HepG2 (cell line): ENCODE data around the gene NUAK1. TPM values are rescaled to one million over a fixed set of nuclear protein-coding genes. Genes with fewer than 3 reads are reported as not detected.
A peak's percentile ranks its signal among the peaks of the same experiment; 100 is the strongest.

ENCODE experiments used
- ATF1 ChIP-seq: IDR thresholded peaks from 2 replicates; pipeline ENCODE4 v1.6.1; 2016; ENCODE audit warnings: mild to moderate bottlenecking, control low read depth
- DNMT1 ChIP-seq: sonication (generic); formaldehyde crosslinking; IDR thresholded peaks from 2 replicates; pipeline ENCODE4 v1.5.1; 2020; ENCODE audit warnings: mild to moderate bottlenecking, missing genetic modification reagents
- EP300 ChIP-seq, 3 experiments: sonication (generic) in 1 of 3; formaldehyde crosslinking in 1 of 3; IDR thresholded peaks; 2 replicates each; pipeline versions ENCODE4 v1.5.1 to v1.6.1; 2011 to 2020; ENCODE audit warnings: low read depth in 2 of 3, low read length in 2 of 3, borderline replicate concordance in 1 of 3, improper control_type of control experiment in 1 of 3, mild to moderate bottlenecking in 1 of 3, missing genetic modification reagents in 1 of 3, moderate library complexity in 1 of 3
- FOXP4 ChIP-seq: sonication (generic); formaldehyde crosslinking; IDR thresholded peaks from 2 replicates; pipeline ENCODE4 v1.4.0; 2020; ENCODE audit warnings: missing genetic modification reagents
- GFI1 ChIP-seq: sonication (generic); formaldehyde crosslinking; IDR thresholded peaks from 2 replicates; pipeline ENCODE4 v1.5.0; 2020; ENCODE audit warnings: missing genetic modification reagents, mild to moderate bottlenecking, borderline replicate concordance
- GRHL1 ChIP-seq: sonication (generic); formaldehyde crosslinking; conservative IDR thresholded peaks from 2 replicates; pipeline ENCODE4 v1.8.0; 2022; ENCODE audit warnings: missing genetic modification reagents
- HNRNPLL ChIP-seq: fragments of 200-400 bp; formaldehyde crosslinking; IDR thresholded peaks from 2 replicates; pipeline ENCODE4 v1.6.1; 2017; ENCODE audit warnings: mild to moderate bottlenecking, low read depth, low read length; ENCODE audit not compliant: poor library complexity, severe bottlenecking
- KAT7 ChIP-seq: IDR thresholded peaks from 2 replicates; pipeline ENCODE4 v1.6.1; 2018; ENCODE audit warnings: borderline replicate concordance, missing compliant biosample characterization
- MAFG ChIP-seq: sonication (generic); formaldehyde crosslinking; IDR thresholded peaks from 2 replicates; pipeline ENCODE4 v1.5.1; 2020; ENCODE audit warnings: mild to moderate bottlenecking, missing genetic modification reagents
- MLX ChIP-seq: IDR thresholded peaks from 2 replicates; pipeline ENCODE4 v1.6.1; 2016
- NFIC ChIP-seq: IDR thresholded peaks from 2 replicates; pipeline ENCODE4 v1.6.1; 2012; ENCODE audit warnings: mild to moderate bottlenecking, low read length, inconsistent platforms
- RARA ChIP-seq: IDR thresholded peaks from 2 replicates; pipeline ENCODE4 v1.6.1; 2016; ENCODE audit warnings: missing genetic modification reagents, missing compliant biosample characterization
- SALL1 ChIP-seq: sonication (generic); formaldehyde crosslinking; IDR thresholded peaks from 2 replicates; pipeline ENCODE4 v1.8.0; 2022; ENCODE audit warnings: mild to moderate bottlenecking, missing genetic modification reagents
- ZBTB2 ChIP-seq: sonication (generic); formaldehyde crosslinking; IDR thresholded peaks from 2 replicates; pipeline ENCODE4 v1.8.0; 2022; ENCODE audit warnings: low read depth, missing genetic modification reagents
- ZBTB21 ChIP-seq: sonication (generic); formaldehyde crosslinking; IDR thresholded peaks from 2 replicates; pipeline ENCODE4 v1.4.0; 2020; ENCODE audit warnings: missing genetic modification reagents
- ZIK1 ChIP-seq: sonication (generic); formaldehyde crosslinking; IDR thresholded peaks from 2 replicates; pipeline ENCODE4 v1.5.0; 2020; ENCODE audit warnings: mild to moderate bottlenecking, low read depth, missing genetic modification reagents, borderline replicate concordance
- ZKSCAN1 ChIP-seq: fragments of 150-350 bp; IDR thresholded peaks from 2 replicates; pipeline ENCODE4 v1.6.1; 2014; ENCODE audit warnings: low read length
- ZNF20 ChIP-seq: sonication (generic); formaldehyde crosslinking; IDR thresholded peaks from 2 replicates; pipeline ENCODE4 v1.4.0; 2020; ENCODE audit warnings: mild to moderate bottlenecking, moderate library complexity, missing genetic modification reagents
- ZNF713 ChIP-seq: sonication (generic); formaldehyde crosslinking; IDR thresholded peaks from 2 replicates; pipeline ENCODE4 v1.4.0; 2020; ENCODE audit warnings: mild to moderate bottlenecking, missing genetic modification reagents
- ZNF883 ChIP-seq: sonication (generic); formaldehyde crosslinking; IDR thresholded peaks from 2 replicates; pipeline ENCODE4 v1.5.1; 2020; ENCODE audit warnings: mild to moderate bottlenecking, missing genetic modification reagents; ENCODE audit errors: not compliant biosample characterization
- polyA plus RNA-seq, 8 experiments: library from polyadenylated mRNA; depleted of rRNA in 3 of 8; stranded (reverse) in 7 of 8; unstranded in 1 of 8; fragments of >200 nt; fragmentation: Illumina TruSeq in 4 of 8; extraction: Trizol in 4 of 8; gene quantifications; 2 replicates each; pipeline versions ENCODE4 v1.2.1 to v1.2.3, GENCODE V29; 2011 to 2016; ENCODE audit warnings: low read depth in 4 of 8, missing spikeins in 1 of 8, mixed read lengths in 1 of 8; ENCODE audit not compliant: insufficient read depth in 1 of 8
- total RNA-seq, 5 experiments: library from RNA; depleted of rRNA; stranded (reverse); fragments of >200 nt; fragmentation: Illumina TruSeq; extraction: Trizol; gene quantifications; 2 replicates each; pipeline ENCODE4 v1.2.3, GENCODE V29; 2016; ENCODE audit warnings: low read depth in 1 of 5
- TF ChIP-seq, protein P1 (sequence below): sonication (generic); formaldehyde crosslinking; IDR thresholded peaks from 2 replicates; pipeline ENCODE4 v1.5.0; 2020; ENCODE audit warnings: missing genetic modification reagents

Gene NUAK1
- total and polyA plus RNA-seq, 2 of the 13 experiments (the other 11 are each of a cell fraction or from before 2014, with no cell fraction given): 1.7 to 1.9 TPM

DNA sequence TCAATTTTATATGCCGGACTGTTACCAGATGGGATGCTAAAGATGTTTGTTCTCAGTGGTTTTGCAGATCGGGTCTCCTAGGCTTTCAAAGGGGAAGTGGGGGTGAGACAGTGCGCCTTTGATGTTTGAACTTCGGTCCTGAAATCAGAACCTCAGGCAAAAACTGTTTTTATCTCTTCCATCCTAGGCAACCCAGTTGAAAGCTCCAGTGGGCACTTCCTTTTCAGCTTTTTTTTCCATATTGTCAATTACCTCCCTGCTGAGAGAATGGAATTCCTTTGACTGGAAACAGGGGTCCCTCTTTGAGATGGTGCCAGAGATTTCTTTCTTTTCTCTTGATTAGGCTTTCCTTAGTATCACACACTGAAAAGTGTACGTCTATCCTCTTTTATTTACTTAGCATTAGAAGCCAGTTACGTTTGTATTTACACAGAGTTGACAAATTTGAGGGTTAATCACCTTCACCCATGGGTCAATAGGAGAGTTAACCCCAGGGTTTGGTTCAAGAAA, 40.0 kb downstream of the NUAK1 start (continued):
- TF ChIP-seq FOXP4 (peak; percentile 69), ZNF713 (CRISPR knock-in tag) (no peak), ZIK1 (no peak), ATF1 (CRISPR knock-in tag) (peak; percentile 58; the same call in 1 of the 2 replicates), ZNF20 (CRISPR knock-in tag) (no peak), DNMT1 (CRISPR knock-in tag) (no peak), RARA (CRISPR knock-in tag) (peak; percentile 77), MAFG (CRISPR knock-in tag) (no peak), MLX (CRISPR knock-in tag) (no peak), HNRNPLL (no peak), GRHL1 (no peak), KAT7 (no peak), GFI1 (CRISPR knock-in tag) (peak; percentile 98), ZBTB2 (CRISPR knock-in tag) (no peak), ZBTB21 (CRISPR knock-in tag) (no peak), EP300 (IDR thresholded peaks at IDR 0.05; ENCODE audit: low read depth in 2 of 2, low read length in 2 of 2) (peak; percentile 37 to 62; a peak in 2 of 4 replicates), EP300 (CRISPR knock-in tag; IDR thresholded peaks at IDR 0.05; ENCODE audit: borderline replicate concordance) (peak; percentile 48; the same call in 1 of the 2 replicates), ZNF883 (no peak), SALL1 (CRISPR knock-in tag) (peak; percentile 45; the same call in 1 of the 2 replicates), NFIC (peak; percentile 68; the same call in 1 of the 2 replicates), ZKSCAN1 (no peak)
- TF ChIP-seq, protein P1, sequence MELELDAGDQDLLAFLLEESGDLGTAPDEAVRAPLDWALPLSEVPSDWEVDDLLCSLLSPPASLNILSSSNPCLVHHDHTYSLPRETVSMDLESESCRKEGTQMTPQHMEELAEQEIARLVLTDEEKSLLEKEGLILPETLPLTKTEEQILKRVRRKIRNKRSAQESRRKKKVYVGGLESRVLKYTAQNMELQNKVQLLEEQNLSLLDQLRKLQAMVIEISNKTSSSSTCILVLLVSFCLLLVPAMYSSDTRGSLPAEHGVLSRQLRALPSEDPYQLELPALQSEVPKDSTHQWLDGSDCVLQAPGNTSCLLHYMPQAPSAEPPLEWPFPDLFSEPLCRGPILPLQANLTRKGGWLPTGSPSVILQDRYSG (CRISPR knock-in tag): no peak
